Measurements from ENCODE around the gene SIRT1.
"Not testable (repeated sequence)": the region's sequence is repeated elsewhere in the genome, so short reads cannot be mapped to it uniquely, and the experiment has no call there.

SIRT1 gene

DNA sequence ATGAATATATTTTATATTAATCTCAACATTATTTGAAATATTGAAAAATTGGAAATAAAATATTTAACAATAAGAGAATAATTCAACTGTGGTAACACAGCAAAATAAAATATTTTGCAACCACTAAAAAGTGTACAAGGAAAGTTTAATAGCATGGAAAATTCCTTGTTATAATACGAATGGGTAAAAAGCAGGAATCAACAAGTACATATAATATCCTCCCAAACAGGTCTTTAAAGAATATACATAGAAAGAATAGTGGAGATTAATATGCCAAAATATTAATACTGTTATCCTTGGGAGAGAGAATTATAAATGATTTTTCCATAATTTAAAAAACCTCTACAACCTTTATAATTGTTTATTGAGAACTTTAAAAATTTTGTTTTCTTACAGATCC, 47.5 kb upstream of the SIRT1 start:
- peak overlapping the region; percentile 98 for H3K4me2 ChIP-seq (ENCODE audit: low read depth, low read length, poor library complexity, severe bottlenecking)
- H3K79me2 ChIP-seq (ENCODE audit: insufficient read depth, low read length): peaks cover 13% of the 10 kb centered on the region
- no peaks in the 10 kb centered on the region for H3K9me2 ChIP-seq (replicated peaks; ENCODE audit: insufficient read depth, low read length)
- no peaks in the 10 kb centered on the region for H3K27me3 ChIP-seq (ENCODE audit: low read length)
- no peak overlapping the region for H3K27ac ChIP-seq (ENCODE audit: low read depth, low read length)
- H3K36me3 ChIP-seq (ENCODE audit: low read length): no peaks in the 10 kb centered on the region
- peaks cover 13% of the 10 kb centered on the region; the same call in 1 of the 2 replicates for H3F3A ChIP-seq (ENCODE audit: insufficient read depth)
- H3K9ac ChIP-seq (ENCODE audit: low read length): peak overlapping the region; percentile 58
- no peaks in the 10 kb centered on the region; the same call in 1 of the 2 replicates for H3K9me3 ChIP-seq (ENCODE audit: insufficient read depth, low read length)
- H2AFZ ChIP-seq (ENCODE audit: low read depth, low read length, severe bottlenecking): no peak overlapping the region
- TF ChIP-seq EZH2phosphoT487 (conservative IDR thresholded peaks at IDR 0.05; ENCODE audit: low read length): no peak
- TF ChIP-seq CTCF (IDR thresholded peaks at IDR 0.05; ENCODE audit: insufficient read depth, low read length, poor library complexity, severe bottlenecking): no peak
- H3K4me3 ChIP-seq (ENCODE audit: insufficient read depth, low read length, poor library complexity, severe bottlenecking): peak overlapping the region; percentile 75
- H4K20me1 ChIP-seq (ENCODE audit: low read depth, low read length): no peaks in the 10 kb centered on the region

DNA sequence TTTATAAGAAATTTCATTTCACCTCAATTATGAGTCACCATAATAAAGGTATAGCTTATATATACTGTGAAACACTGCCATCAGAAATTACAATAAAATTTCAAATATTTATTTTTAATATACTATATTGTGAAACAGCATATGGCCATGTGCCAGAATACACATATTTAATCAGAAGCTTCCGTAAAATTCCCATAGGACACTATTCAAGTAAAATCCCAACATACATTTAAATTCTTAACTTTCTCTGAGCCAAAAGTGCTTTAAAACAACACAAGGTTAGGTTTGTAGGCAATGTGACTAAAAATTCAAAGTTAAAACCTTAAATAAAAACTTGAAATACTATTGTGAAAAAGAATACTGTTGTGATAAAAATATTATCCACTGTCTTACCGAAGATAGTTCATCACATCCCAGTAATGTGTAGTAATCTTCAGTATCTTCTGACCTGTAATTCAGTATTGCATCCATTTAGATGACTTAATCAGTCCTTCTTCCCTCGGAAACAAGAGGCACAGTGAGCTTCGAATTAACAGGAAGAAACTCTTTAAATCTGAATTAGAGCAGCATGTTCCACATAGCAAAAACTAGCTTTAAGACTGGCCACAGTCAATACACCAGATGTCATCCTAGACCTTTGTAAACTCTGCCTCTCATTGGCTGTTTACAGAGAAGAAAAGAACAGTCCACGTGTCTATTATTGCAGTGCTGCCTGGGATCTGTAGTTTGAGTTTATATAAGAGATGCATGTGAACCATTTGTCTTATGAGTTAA, 46.7 kb upstream of the SIRT1 start, which contains the start of gene DNAJC12:
Gene DNAJC12, minus strand, starts transcription at position 648 of the 774 bp plus-strand sequence. Its CDS starts 177 bp downstream, at position 471.
- Histone ChIP-seq H3K9me2 (replicated peaks; ENCODE audit: insufficient read depth, low read length) (no peaks in the 10 kb centered on the region), H3K9me3 (ENCODE audit: insufficient read depth, low read length) (no peaks in the 10 kb centered on the region; the same call in 1 of the 2 replicates), H2AFZ (ENCODE audit: low read depth, low read length, severe bottlenecking) (peak within 1 kb of the TSS; percentile 87), H3K9ac (ENCODE audit: low read length) (peak within 1 kb of the TSS; percentile 58), H3K4me3 (ENCODE audit: insufficient read depth, low read length, poor library complexity, severe bottlenecking) (peak within 1 kb of the TSS; percentile 75), H4K20me1 (ENCODE audit: low read depth, low read length) (no peaks in the 10 kb centered on the region), H3K27ac (ENCODE audit: low read depth, low read length) (peak within 1 kb of the TSS; percentile 14; the same call in 1 of the 2 replicates), H3K79me2 (ENCODE audit: insufficient read depth, low read length) (peaks cover 13% of the 10 kb centered on the region), H3K36me3 (ENCODE audit: low read length) (no peaks in the 10 kb centered on the region), H3F3A (ENCODE audit: insufficient read depth) (peaks cover 13% of the 10 kb centered on the region; the same call in 1 of the 2 replicates), H3K4me2 (ENCODE audit: low read depth, low read length, poor library complexity, severe bottlenecking) (peak within 1 kb of the TSS; percentile 98), H3K27me3 (ENCODE audit: low read length) (no peaks in the 10 kb centered on the region)
- TF ChIP-seq EZH2phosphoT487 (conservative IDR thresholded peaks at IDR 0.05; ENCODE audit: low read length): no peak
- no peak for TF ChIP-seq CTCF (IDR thresholded peaks at IDR 0.05; ENCODE audit: insufficient read depth, low read length, poor library complexity, severe bottlenecking)

GRCh38 chr10:67839511-67839910, 44.9 kb upstream of the SIRT1 start:
- H2AFZ ChIP-seq (ENCODE audit: low read depth, low read length, severe bottlenecking); H3K9me3 ChIP-seq (ENCODE audit: insufficient read depth, low read length): not testable (repeated sequence)
- H3K79me2 ChIP-seq (ENCODE audit: insufficient read depth, low read length): peaks cover 13% of the 10 kb centered on the region

GRCh38 chr10:67839951-67840350, 44.5 kb upstream of the SIRT1 start:
- Histone ChIP-seq H4K20me1 (ENCODE audit: low read depth, low read length) (no peaks in the 10 kb centered on the region), H3K27me3 (ENCODE audit: low read length) (no peaks in the 10 kb centered on the region), H3K4me3 (ENCODE audit: insufficient read depth, low read length, poor library complexity, severe bottlenecking) (no peak overlapping the region), H3K4me2 (ENCODE audit: low read depth, low read length, poor library complexity, severe bottlenecking) (no peak overlapping the region), H3K36me3 (ENCODE audit: low read length) (no peaks in the 10 kb centered on the region), H2AFZ (ENCODE audit: low read depth, low read length, severe bottlenecking) (no peak overlapping the region), H3K9ac (ENCODE audit: low read length) (no peak overlapping the region), H3K9me2 (replicated peaks; ENCODE audit: insufficient read depth, low read length) (no peaks in the 10 kb centered on the region), H3K9me3 (ENCODE audit: insufficient read depth, low read length) (no peaks in the 10 kb centered on the region; the same call in 1 of the 2 replicates), H3F3A (ENCODE audit: insufficient read depth) (peaks cover 6% of the 10 kb centered on the region; the same call in 1 of the 2 replicates), H3K27ac (ENCODE audit: low read depth, low read length) (no peak overlapping the region), H3K79me2 (ENCODE audit: insufficient read depth, low read length) (peaks cover 13% of the 10 kb centered on the region)
- TF ChIP-seq CTCF (IDR thresholded peaks at IDR 0.05; ENCODE audit: insufficient read depth, low read length, poor library complexity, severe bottlenecking): no peak
- TF ChIP-seq EZH2phosphoT487 (conservative IDR thresholded peaks at IDR 0.05; ENCODE audit: low read length): no peak

More at GRCh38 chr10:67839511-67839910, 44.9 kb upstream of the SIRT1 start:
- H4K20me1 ChIP-seq (ENCODE audit: low read depth, low read length); H3K36me3 ChIP-seq (ENCODE audit: low read length); H3K9ac ChIP-seq (ENCODE audit: low read length); H3K27me3 ChIP-seq (ENCODE audit: low read length); H3K27ac ChIP-seq (ENCODE audit: low read depth, low read length); H3K9me2 ChIP-seq (replicated peaks; ENCODE audit: insufficient read depth, low read length); H3K4me3 ChIP-seq (ENCODE audit: insufficient read depth, low read length, poor library complexity, severe bottlenecking); H3F3A ChIP-seq (ENCODE audit: insufficient read depth); H3K4me2 ChIP-seq (ENCODE audit: low read depth, low read length, poor library complexity, severe bottlenecking): not testable (repeated sequence)

Measured in SU-DHL-6 (cell line).